H9 (cell line): ENCODE measurements around the gene ILDR2. TPM values are rescaled to one million over a fixed set of nuclear protein-coding genes. Genes with fewer than 3 reads are reported as not detected.

Source experiments
- DNase-seq: peaks from one replicate; pipeline ENCODE4 v3.0.0-alpha.2; 2017
- H2AFZ ChIP-seq: one replicate; pipeline ENCODE4 v1.6.1; 2013; ENCODE audit warnings: mild to moderate bottlenecking, low read length, control low read depth, moderate library complexity
- H2AK5ac ChIP-seq: 2 replicates; pipeline ENCODE4 v1.6.1; 2013; ENCODE audit warnings: low read length, control low read depth, mixed read lengths; ENCODE audit not compliant: insufficient read length
- H2BK120ac ChIP-seq: one replicate; pipeline ENCODE4 v1.6.1; 2013; ENCODE audit warnings: low read depth, mild to moderate bottlenecking, low read length, control low read depth, inconsistent platforms; ENCODE audit not compliant: poor library complexity, severe bottlenecking
- H2BK12ac ChIP-seq: 2 replicates; pipeline ENCODE4 v1.6.1; 2013; ENCODE audit warnings: low read length, control low read depth, mixed read lengths, low read depth; ENCODE audit not compliant: insufficient read length
- H2BK15ac ChIP-seq: 2 replicates; pipeline ENCODE4 v1.6.1; 2013; ENCODE audit warnings: low read depth, low read length, control low read depth
- H2BK20ac ChIP-seq: one replicate; pipeline ENCODE4 v1.6.1; 2013; ENCODE audit warnings: low read depth, mild to moderate bottlenecking, low read length, control low read depth, inconsistent platforms; ENCODE audit not compliant: poor library complexity, severe bottlenecking
- H2BK5ac ChIP-seq: 2 replicates; pipeline ENCODE4 v1.6.1; 2013; ENCODE audit warnings: low read length, control low read depth, mixed read lengths; ENCODE audit not compliant: insufficient read length
- H3K14ac ChIP-seq: 2 replicates; pipeline ENCODE4 v1.6.1; 2013; ENCODE audit warnings: low read length, control low read depth; ENCODE audit not compliant: insufficient read depth
- H3K18ac ChIP-seq: 2 replicates; pipeline ENCODE4 v1.6.1; 2013; ENCODE audit warnings: low read depth, mild to moderate bottlenecking, mixed read lengths, low read length, control low read depth; ENCODE audit not compliant: insufficient read length
- H3K23ac ChIP-seq: 2 replicates; pipeline ENCODE4 v1.6.1; 2013; ENCODE audit warnings: low read length, control low read depth, mixed read lengths, low read depth; ENCODE audit not compliant: insufficient read length
- H3K23me2 ChIP-seq: 2 replicates; pipeline ENCODE4 v1.6.1; 2013; ENCODE audit warnings: low read depth, mild to moderate bottlenecking, mixed read lengths, low read length, control low read depth; ENCODE audit not compliant: insufficient read length, poor library complexity, severe bottlenecking
- H3K27ac ChIP-seq: 2 replicates; pipeline ENCODE4 v1.5.1; 2013; ENCODE audit warnings: low read length, control low read depth, mixed read lengths, low read depth; ENCODE audit not compliant: insufficient read length
- H3K27me3 ChIP-seq: 2 replicates; pipeline ENCODE4 v1.6.1; 2013; ENCODE audit warnings: low read length, control low read depth, inconsistent platforms; ENCODE audit not compliant: insufficient read depth
- H3K4ac ChIP-seq: 2 replicates; pipeline ENCODE4 v1.6.1; 2013; ENCODE audit warnings: low read depth, mild to moderate bottlenecking, control low read depth, inconsistent platforms, low read length, moderate library complexity
- H3K4me1 ChIP-seq: 2 replicates; pipeline ENCODE4 v1.6.1; 2013; ENCODE audit warnings: low read length, control low read depth, inconsistent platforms; ENCODE audit not compliant: insufficient read depth
- H3K4me2 ChIP-seq: 2 replicates; pipeline ENCODE4 v1.6.1; 2013; ENCODE audit warnings: low read length, control low read depth, mixed read lengths; ENCODE audit not compliant: insufficient read length, insufficient read depth
- H3K56ac ChIP-seq: 2 replicates; pipeline ENCODE4 v1.6.1; 2013; ENCODE audit warnings: low read depth, mild to moderate bottlenecking, mixed read lengths, low read length, control low read depth; ENCODE audit not compliant: insufficient read length
- H3K79me1 ChIP-seq: 2 replicates; pipeline ENCODE4 v1.6.1; 2013; ENCODE audit warnings: low read depth, mild to moderate bottlenecking, moderate library complexity, low read length, control low read depth, inconsistent platforms; ENCODE audit not compliant: insufficient read depth, poor library complexity, severe bottlenecking
- H3K79me2 ChIP-seq: 2 replicates; pipeline ENCODE4 v1.6.1; 2013; ENCODE audit warnings: low read length, control low read depth, inconsistent platforms; ENCODE audit not compliant: insufficient read depth
- H3K9ac ChIP-seq: 2 replicates; pipeline ENCODE4 v1.6.1; 2013; ENCODE audit warnings: low read length, control low read depth, mixed read lengths; ENCODE audit not compliant: insufficient read length; ENCODE audit errors: extremely low read depth
- H3K9me3 ChIP-seq: one replicate; pipeline ENCODE4 v1.6.1; 2013; ENCODE audit warnings: low read depth, low read length, inconsistent platforms; ENCODE audit not compliant: control insufficient read depth
- H3T11ph ChIP-seq: one replicate; pipeline ENCODE4 v1.6.1; 2013; ENCODE audit warnings: mild to moderate bottlenecking, low read length, control low read depth, inconsistent platforms
- H4K20me1 ChIP-seq: one replicate; pipeline ENCODE4 v1.6.1; 2013; ENCODE audit not compliant: control insufficient read depth, insufficient read length, insufficient read depth
- H4K5ac ChIP-seq: 2 replicates; pipeline ENCODE4 v1.6.1; 2013; ENCODE audit warnings: low read depth, mild to moderate bottlenecking, mixed read lengths, low read length, control low read depth; ENCODE audit not compliant: insufficient read length
- H4K8ac ChIP-seq: replicated peaks from 2 replicates; pipeline ENCODE4 v1.6.1; 2013; ENCODE audit warnings: low read length, control low read depth, mixed read lengths, low read depth; ENCODE audit not compliant: insufficient read length
- H4K91ac ChIP-seq: 2 replicates; pipeline ENCODE4 v1.6.1; 2013; ENCODE audit warnings: low read depth, mild to moderate bottlenecking, moderate library complexity, mixed read lengths, low read length, control low read depth; ENCODE audit not compliant: insufficient read length
- H3K27ac Mint-ChIP-seq, 3 experiments: 2 replicates in 2 of 3; 3 replicates in 1 of 3; pipeline ENCODE4 v1.8.0; 2020 to 2021; ENCODE audit warnings: mixed read lengths in 3 of 3, mild to moderate bottlenecking in 1 of 3, moderate library complexity in 1 of 3
- H3K27me3 Mint-ChIP-seq: 2 replicates; pipeline ENCODE4 v1.8.0; 2021; ENCODE audit warnings: low read depth, mild to moderate bottlenecking, moderate library complexity, mixed read lengths
- H3K36me3 Mint-ChIP-seq, 3 experiments: 2 replicates in 2 of 3; 3 replicates in 1 of 3; pipeline ENCODE4 v1.8.0; 2020 to 2021; ENCODE audit warnings: low read depth in 3 of 3, mixed read lengths in 3 of 3; ENCODE audit not compliant: insufficient read depth in 1 of 3
- H3K4me1 Mint-ChIP-seq, 2 experiments: 2 replicates each; pipeline ENCODE4 v1.8.0; 2020; ENCODE audit warnings: mixed read lengths in 2 of 2
- H3K4me3 Mint-ChIP-seq, 2 experiments: 2 replicates in 1 of 2; 3 replicates in 1 of 2; pipeline ENCODE4 v1.8.0; 2020 to 2021; ENCODE audit warnings: mild to moderate bottlenecking in 2 of 2, mixed read lengths in 2 of 2, moderate library complexity in 1 of 2
- H3K9me3 Mint-ChIP-seq, 2 experiments: 2 replicates in 1 of 2; 3 replicates in 1 of 2; pipeline ENCODE4 v1.8.0; 2020; ENCODE audit warnings: mild to moderate bottlenecking in 2 of 2, mixed read lengths in 2 of 2, moderate library complexity in 1 of 2
- CTCF ChIP-seq: fragments of 200-600 bp; sonication (generic); conservative IDR thresholded peaks from 3 replicates; pipeline ENCODE4 v1.8.0; 2021; ENCODE audit warnings: antibody characterized with exemption, mild to moderate bottlenecking
- WGBS: extraction: QIAGEN DNeasy Blood & Tissue Kit; methylation state at CpG from one replicate; pipeline ENCODE4 v1.1.7; 2013; ENCODE audit warnings: missing lambda C conversion rate, low lambda C conversion rate, mixed read lengths; ENCODE audit not compliant: insufficient read length; ENCODE audit errors: extremely low coverage; 5-methylcytosine and 5-hydroxymethylcytosine counted together
- total RNA-seq: library from RNA; stranded (reverse); gene quantifications from 2 replicates; pipeline ENCODE4 v1.2.1, GENCODE V29; 2021

Gene ILDR2
- total RNA-seq, 1 experiment from 2014 or later: 1.1 TPM

GRCh38 chr1:166974647-166975345 lies 544 bp downstream of the ILDR2 start:
- no peaks in the 10 kb centered on the region for H4K20me1 ChIP-seq
- H2AFZ ChIP-seq: no peak overlapping the region
- H2BK12ac ChIP-seq: no peak overlapping the region
- no peaks in the 10 kb centered on the region; the same call in 1 of the 2 replicates for H3K4me1 ChIP-seq
- Mint-ChIP-seq H3K4me3 (peak overlapping the region; percentile 65 to 87), H3K27me3 (peaks cover 96% of the 10 kb centered on the region), H3K4me1 (peaks cover 20% of the 10 kb centered on the region in 2 experiments), H3K36me3 (no peaks in the 10 kb centered on the region), H3K27ac (peak overlapping the region in 1 of 3 experiments; percentile 70; a peak in 1 of 7 replicates), H3K9me3 (no peaks in the 10 kb centered on the region; a peak in 1 of 5 replicates)
- H4K8ac ChIP-seq: no peak overlapping the region
- WGBS: no CpG with 5 or more reads among the region's 17 CpGs
- no peak overlapping the region for H3K27ac ChIP-seq
- H4K5ac ChIP-seq: no peak overlapping the region
- H2BK5ac ChIP-seq: no peak overlapping the region
- no peak overlapping the region for H3K4ac ChIP-seq
- peak overlapping the region; percentile 81 for H3K4me2 ChIP-seq
- no peak overlapping the region for H4K91ac ChIP-seq
- H3K56ac ChIP-seq: no peak overlapping the region
- DNase-seq: no peak
- no peak overlapping the region for H2BK15ac ChIP-seq
- no peak overlapping the region for H3K9ac ChIP-seq
- no peak overlapping the region for H3T11ph ChIP-seq
- H3K18ac ChIP-seq: no peak overlapping the region
- no peak for TF ChIP-seq CTCF
- H2AK5ac ChIP-seq: no peak overlapping the region
- no peaks in the 10 kb centered on the region for H3K79me1 ChIP-seq
- H3K79me2 ChIP-seq: no peaks in the 10 kb centered on the region
- peaks cover 5% of the 10 kb centered on the region for H3K23me2 ChIP-seq
- no peak overlapping the region for H2BK20ac ChIP-seq
- H3K14ac ChIP-seq: no peak overlapping the region
- H2BK120ac ChIP-seq: no peak overlapping the region
- no peaks in the 10 kb centered on the region for H3K9me3 ChIP-seq
- H3K27me3 ChIP-seq: peaks cover 37% of the 10 kb centered on the region
- H3K23ac ChIP-seq: no peak overlapping the region
